H1 (cell line): ENCODE results near the gene ZBTB16. TPM values are rescaled to one million over a fixed set of nuclear protein-coding genes. Genes with fewer than 3 reads are reported as not detected.

Experiments
- ASH2L ChIP-seq: fragments of 200-600, 300-600 bp; sonication (generic); IDR thresholded peaks from one replicate; pipeline ENCODE4 v1.7.1; 2017; ENCODE audit warnings: low read length
- BCL11A ChIP-seq, 2 experiments: IDR thresholded peaks; one replicate each; pipeline ENCODE4 v1.6.1; 2011; ENCODE audit warnings: low read depth in 2 of 2, low read length in 2 of 2, mild to moderate bottlenecking in 2 of 2
- CBX8 ChIP-seq: fragments of 300-800, 300-1000 bp; sonication (generic); IDR thresholded peaks from 2 replicates; pipeline ENCODE4 v1.7.1; 2016; ENCODE audit warnings: low read depth, low read length, borderline replicate concordance
- CEBPB ChIP-seq: IDR thresholded peaks from 2 replicates; pipeline ENCODE4 v1.6.1; 2012; ENCODE audit warnings: low read depth, low read length
- EP300 ChIP-seq, 2 experiments: IDR thresholded peaks; 1 replicate in 1 of 2; 2 replicates in 1 of 2; pipeline ENCODE4 v1.6.1; 2011 to 2012; ENCODE audit warnings: low read depth in 2 of 2, low read length in 2 of 2, mild to moderate bottlenecking in 2 of 2, borderline replicate concordance in 1 of 2, inconsistent platforms in 1 of 2, moderate library complexity in 1 of 2
- POLR2A ChIP-seq, 2 experiments: IDR thresholded peaks; 1 replicate in 1 of 2; 2 replicates in 1 of 2; pipeline ENCODE4 v1.6.1; 2011; ENCODE audit warnings: low read depth in 2 of 2, low read length in 2 of 2, mild to moderate bottlenecking in 2 of 2; ENCODE audit errors: control extremely low read depth in 1 of 2
- RNF2 ChIP-seq: fragments of 200-900, 300-1000 bp; sonication (generic); IDR thresholded peaks from 2 replicates; pipeline ENCODE4 v1.7.1; 2016; ENCODE audit warnings: borderline replicate concordance, low read depth, mild to moderate bottlenecking, antibody characterized with exemption, low read length; ENCODE audit not compliant: poor library complexity, severe bottlenecking; ENCODE audit errors: missing control alignments
- SAP30 ChIP-seq: fragments of 300-600 bp; sonication (generic); IDR thresholded peaks from 2 replicates; pipeline ENCODE4 v1.7.1; 2012; ENCODE audit warnings: low read length, moderate library complexity, mild to moderate bottlenecking, inconsistent platforms; ENCODE audit not compliant: insufficient read depth, insufficient replicate concordance
- polyA plus RNA-seq, 7 experiments: library from polyadenylated mRNA; depleted of rRNA in 3 of 7; stranded (reverse) in 5 of 7; unstranded in 2 of 7; fragments of >200 nt in 5 of 7; fragments of 200-250 nt in 2 of 7; gene quantifications; 1 replicate in 5 of 7; 2 replicates in 1 of 7; 4 replicates in 1 of 7; pipeline versions ENCODE4 v1.2.1 to v1.2.3, GENCODE V29; 2011 to 2013; ENCODE audit warnings: missing spikeins in 2 of 7, mixed read lengths in 2 of 7
- total RNA-seq: library from RNA; stranded (reverse); fragmentation: NEBNext Ultra II Directional; extraction: Animal tissue kit (Norgen Biotek cat#: 25700); gene quantifications from 2 replicates; pipeline ENCODE4 v1.2.1, GENCODE V29; 2021

ZBTB16 gene
- total and polyA plus RNA-seq, 2 of the 8 experiments (the other 6 are each of a cell fraction or from before 2014, with no cell fraction given) = 0.12 to 0.61 TPM

DNA sequence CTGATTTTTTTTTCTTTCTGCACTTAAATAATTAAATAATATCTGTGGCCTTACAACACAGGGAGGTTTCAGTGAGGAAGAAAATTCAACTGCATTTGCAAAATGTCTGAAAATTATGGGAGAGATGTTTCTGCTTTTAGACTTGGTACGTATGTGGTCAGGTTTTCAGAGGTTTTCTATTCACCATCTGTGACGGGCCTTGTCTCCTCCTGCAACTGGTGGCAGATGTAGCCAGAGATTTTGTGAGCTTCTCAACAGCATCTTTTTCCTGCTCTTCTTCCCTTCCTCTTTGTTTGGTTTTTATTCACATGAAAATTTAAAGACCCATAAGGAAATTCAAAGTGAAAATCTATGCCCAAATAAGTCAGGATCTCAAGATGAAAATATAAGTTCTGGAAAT, 38.3 kb downstream of the ZBTB16 start (continued):
- no peak for TF ChIP-seq EP300 (IDR thresholded peaks at IDR 0.05; ENCODE audit: borderline replicate concordance in 1 of 2, low read depth in 2 of 2, low read length in 2 of 2)
- TF ChIP-seq CEBPB = no peak
- no peak for TF ChIP-seq RNF2
- TF ChIP-seq ASH2L = no peak
- TF ChIP-seq BCL11A (IDR thresholded peaks at IDR 0.05; ENCODE audit: low read depth in 2 of 2, low read length in 2 of 2) = no peak
- TF ChIP-seq SAP30 = no peak
- TF ChIP-seq CBX8 = no peak
- no peak for TF ChIP-seq POLR2A (IDR thresholded peaks at IDR 0.05; ENCODE audit: control extremely low read depth in 1 of 2, low read depth in 2 of 2, low read length in 2 of 2)
